Myocyte (in vitro differentiated cells): Measurements from ENCODE around the gene DNAJB12. TPM values are rescaled to one million over a fixed set of nuclear protein-coding genes. Genes with fewer than 3 reads are reported as not detected.
"Not testable (repeated sequence)": the region's sequence is repeated elsewhere in the genome, so short reads cannot be mapped to it uniquely, and the experiment has no call there.

Source experiments
- DNase-seq: peaks from one replicate; pipeline ENCODE4 v3.0.0-alpha.2; 2012; ENCODE audit warnings: low read depth
- total RNA-seq: library from RNA; depleted of rRNA; stranded (reverse); fragments of >200 nt; gene quantifications from 2 replicates; pipeline ENCODE4 v1.2.3, GENCODE V29; 2014

DNAJB12 gene
- total RNA-seq, 1 donor from 2014 or later = 30.3 TPM

DNA sequence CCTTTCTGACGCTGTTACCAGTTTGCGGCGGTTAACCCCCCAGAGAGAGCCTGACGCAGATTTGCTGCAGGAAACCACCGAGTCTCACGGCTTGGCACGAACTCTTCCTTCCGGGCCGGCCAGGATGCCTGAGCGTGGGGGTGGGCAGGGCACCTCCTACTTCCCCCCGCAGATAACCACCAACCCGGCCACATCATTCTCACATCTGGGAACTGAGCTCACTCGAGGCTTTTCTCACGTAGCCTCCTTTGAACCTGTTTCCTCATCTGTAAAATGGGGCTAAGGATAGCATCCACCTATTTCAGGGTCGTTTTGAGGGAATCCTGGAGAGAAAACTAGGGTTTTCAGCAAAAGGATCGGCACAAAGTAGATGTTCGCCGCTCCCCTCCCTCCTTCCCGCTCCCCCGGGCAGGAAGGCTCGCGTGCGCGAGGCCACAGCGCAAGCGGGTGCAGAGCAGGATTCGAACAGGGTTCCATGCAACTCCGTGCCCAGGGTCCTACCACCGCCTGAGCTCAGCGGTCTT, 57.4 kb downstream of the DNAJB12 start:
- DNase-seq = peak; percentile 73

DNA sequence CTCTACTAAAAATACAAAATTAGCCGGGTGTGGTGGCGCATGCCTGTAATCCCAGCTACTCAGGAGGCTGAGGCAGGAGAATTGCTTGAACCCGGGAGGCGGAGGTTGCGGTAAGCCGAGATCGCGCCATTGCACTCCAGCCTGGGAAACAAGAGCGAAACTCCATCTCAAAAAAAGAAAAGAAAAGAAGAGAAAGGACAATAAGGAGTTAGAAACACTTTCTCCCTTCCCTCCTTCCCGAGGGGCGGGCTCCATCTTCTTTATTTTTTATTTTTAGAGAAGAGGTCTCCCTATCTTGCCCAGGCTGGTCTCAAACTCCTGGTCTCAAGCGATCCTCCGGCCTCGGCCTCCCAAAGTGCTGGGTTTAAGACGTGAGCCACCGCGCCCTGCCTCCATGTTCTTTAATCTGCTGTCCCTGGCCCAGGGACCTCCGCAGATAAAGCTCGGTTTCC, 57.9 kb downstream of the DNAJB12 start:
- not testable (repeated sequence) for DNase-seq

DNA sequence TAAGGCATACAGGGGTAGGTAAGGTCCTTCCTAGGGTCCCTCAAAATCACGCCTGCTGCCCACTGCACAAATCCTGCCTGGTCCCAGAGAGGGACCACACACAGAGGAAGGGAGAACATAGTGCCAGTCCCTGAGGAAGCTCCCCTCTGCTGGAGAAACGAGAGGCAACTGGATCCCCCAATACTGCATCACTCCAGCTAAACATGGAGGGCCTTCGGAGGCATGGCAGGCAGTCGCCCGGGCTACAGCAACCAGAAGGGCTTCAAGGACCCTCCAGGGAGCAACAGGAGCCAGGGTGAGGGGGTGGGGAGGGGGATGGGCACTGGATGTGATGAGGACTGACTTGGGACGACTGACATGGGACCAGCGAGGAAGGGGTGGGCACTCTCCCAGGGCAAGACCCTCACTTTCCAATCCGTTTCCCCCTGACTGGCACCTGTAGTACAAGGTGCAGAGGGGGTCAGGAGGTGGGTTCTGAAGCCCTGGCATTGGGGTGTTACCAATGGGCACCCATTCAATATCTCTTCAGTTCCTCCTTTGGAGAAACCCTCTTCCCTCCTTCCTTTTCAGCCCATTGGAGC, 59.3 kb downstream of the DNAJB12 start:
- no peak for DNase-seq

GRCh38 chr10:72292223-72292691, 62.5 kb downstream of the DNAJB12 start:
- DNase-seq = no peak

DNA sequence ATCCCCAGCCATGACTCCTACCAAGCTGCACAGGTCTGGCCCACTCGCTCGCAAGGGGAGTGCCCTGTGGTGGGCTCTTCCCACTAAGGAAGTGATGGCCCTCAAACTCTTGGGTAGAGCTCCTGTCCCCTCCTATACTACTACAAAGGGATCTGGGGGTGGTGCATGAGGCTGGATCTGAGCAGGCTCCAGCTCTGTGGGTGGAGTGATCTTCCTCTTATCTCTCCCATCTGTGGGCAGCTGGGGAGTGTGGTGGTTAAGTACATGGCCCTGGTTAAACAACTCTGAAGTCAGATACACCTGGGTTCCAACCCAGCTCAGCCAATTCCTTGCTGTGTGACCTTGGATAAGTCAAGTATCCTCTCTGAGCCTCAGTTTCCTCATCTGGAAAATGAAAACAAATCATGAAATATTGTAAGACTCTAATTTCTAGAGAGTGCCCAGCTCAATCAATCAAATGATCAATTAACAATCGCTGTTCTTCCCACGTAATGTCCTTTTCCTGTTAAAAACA, 63.6 kb downstream of the DNAJB12 start:
- DNase-seq = no peak

DNA sequence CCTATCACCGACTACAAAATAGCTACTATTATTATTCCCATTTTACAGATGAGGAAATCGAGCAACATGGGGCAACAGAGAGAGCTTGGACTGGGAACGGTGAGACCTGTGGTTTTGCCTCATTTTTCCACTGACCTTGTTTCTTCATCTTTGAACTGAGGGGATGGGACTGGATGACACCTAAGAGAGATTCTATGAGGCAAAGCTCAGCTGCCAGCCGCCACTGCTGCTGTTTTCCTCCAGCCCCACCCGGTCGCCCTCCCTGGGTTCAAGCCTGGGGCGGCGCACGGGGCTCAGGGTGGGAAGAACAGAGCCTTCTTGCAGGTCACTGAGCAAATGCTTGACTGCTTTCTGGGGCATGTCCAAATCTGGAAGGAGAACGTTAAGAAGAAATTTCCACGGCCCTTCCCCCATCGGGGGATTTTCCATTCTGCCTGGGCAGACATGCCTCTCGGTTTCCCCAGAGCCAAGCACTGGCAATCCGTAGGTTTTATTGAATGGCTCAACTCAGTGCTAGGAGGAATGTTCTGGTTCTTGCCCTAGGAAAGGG, 68.7 kb downstream of the DNAJB12 start:
- no peak for DNase-seq

- DNase-seq = no peak
Observed at GRCh38 chr10:72283131-72283530, 71.6 kb downstream of the DNAJB12 start.

Other genes starting within 250 kb of the DNAJB12 start
- gene ANAPC16, start 138.9 kb downstream of the DNAJB12 start, total RNA-seq = 61.4 and 66.3 TPM in 2 replicates
- 37.1 and 43.2 TPM in 2 replicates for gene ASCC1, start 138.6 kb downstream of the DNAJB12 start, total RNA-seq
- gene DDIT4, start 81.0 kb downstream of the DNAJB12 start, total RNA-seq = 97.0 and 97.3 TPM in 2 replicates